BLaER1 treated with 17β-estradiol and CSF1 and Interleukin-3, amounts not matched to agents 10 nM and 100 nM (cell line): Measurements from ENCODE around the gene WDR5.

Source experiments
- H3K27ac ChIP-seq, 11 experiments: shearing (Covaris generic); formaldehyde crosslinking; 2 replicates each; pipeline ENCODE4 v1.8.1; 2022
- H3K27me3 ChIP-seq, 11 experiments: shearing (Covaris generic); formaldehyde crosslinking; 2 replicates each; pipeline ENCODE4 v1.8.1; 2022
- H3K36me3 ChIP-seq, 11 experiments: shearing (Covaris generic); formaldehyde crosslinking; 2 replicates each; pipeline ENCODE4 v1.8.1; 2022
- H3K4me1 ChIP-seq, 10 experiments: shearing (Covaris generic); formaldehyde crosslinking; 2 replicates each; pipeline ENCODE4 v1.8.1; 2022
- H3K4me2 ChIP-seq, 11 experiments: shearing (Covaris generic); formaldehyde crosslinking; 2 replicates each; pipeline ENCODE4 v1.8.1; 2022
- H3K4me3 ChIP-seq, 10 experiments: shearing (Covaris generic); formaldehyde crosslinking; 2 replicates each; pipeline ENCODE4 v1.8.1; 2022
- H3K9ac ChIP-seq, 11 experiments: shearing (Covaris generic); formaldehyde crosslinking; 2 replicates each; pipeline ENCODE4 v1.8.1; 2022
- H3K9me3 ChIP-seq, 11 experiments: shearing (Covaris generic); formaldehyde crosslinking; replicated peaks in 1 of 11; 2 replicates each; pipeline ENCODE4 v1.8.1; 2022
- H4K20me1 ChIP-seq, 11 experiments: shearing (Covaris generic); formaldehyde crosslinking; 2 replicates each; pipeline ENCODE4 v1.8.1; 2022
- Cebpa-rat ChIP-seq, 11 experiments: shearing (Covaris generic); IDR thresholded peaks; 2 replicates each; pipeline ENCODE4 v1.8.1; 2022

The WDR5 gene

GRCh38 chr9:134128727-134129679 is 6.9 kb upstream of the WDR5 start:
- H3K9ac ChIP-seq, result peak overlapping the region in 6 of 11 experiments; percentile 8 to 37 (median 17); a peak in 5 of 22 replicates
- no peak for TF ChIP-seq Cebpa-rat (IDR thresholded peaks at IDR 0.05)
- no peak overlapping the region; a peak in 1 of 20 replicates for H3K4me3 ChIP-seq
- H3K36me3 ChIP-seq, result no peaks in the 10 kb centered on the region
- no peaks in the 10 kb centered on the region for H4K20me1 ChIP-seq
- H3K27ac ChIP-seq, result 0 out of 22 replicates have a peak overlapping the region, but pooled peaks of 2 of the 11 experiments have one; percentile 17 to 20
- H3K27me3 ChIP-seq, result peaks cover 7 to 18% (median 15%) of the 10 kb centered on the region in 11 experiments; a peak in 14 of 22 replicates
- peaks cover 21 to 65% (median 38%) of the 10 kb centered on the region in 10 experiments for H3K4me1 ChIP-seq
- peaks cover 0 to 5% (median 0%) of the 10 kb centered on the region in 11 experiments; a peak in 4 of 22 replicates for H3K9me3 ChIP-seq
- H3K4me2 ChIP-seq, result peak overlapping the region; percentile 46 to 88 (median 82)

GRCh38 chr9:134130503-134131375 is 5.1 kb upstream of the WDR5 start:
- Histone ChIP-seq H3K4me2 (peak overlapping the region in 7 of 11 experiments; percentile 1 to 47 (median 21); a peak in 9 of 22 replicates), H3K9me3 (no peaks in the 10 kb centered on the region), H3K9ac (no peak overlapping the region), H3K27me3 (peaks cover 7 to 18% (median 15%) of the 10 kb centered on the region in 11 experiments; a peak in 14 of 22 replicates), H3K4me1 (peaks cover 30 to 57% (median 47%) of the 10 kb centered on the region in 10 experiments), H3K36me3 (no peaks in the 10 kb centered on the region), H3K4me3 (no peak overlapping the region), H3K27ac (no peak overlapping the region), H4K20me1 (no peaks in the 10 kb centered on the region)
- TF ChIP-seq Cebpa-rat (IDR thresholded peaks at IDR 0.05), result no peak

GRCh38 chr9:134131471-134132207 is 4.2 kb upstream of the WDR5 start:
- Histone ChIP-seq H3K4me2 (peak overlapping the region in 6 of 11 experiments; percentile 1 to 47 (median 21); a peak in 7 of 22 replicates), H3K9me3 (no peaks in the 10 kb centered on the region), H3K9ac (no peak overlapping the region), H4K20me1 (peaks cover 0 to 6% (median 3%) of the 10 kb centered on the region in 11 experiments; a peak in 15 of 22 replicates), H3K4me1 (peaks cover 30 to 51% (median 47%) of the 10 kb centered on the region in 10 experiments), H3K27ac (no peak overlapping the region), H3K4me3 (no peak overlapping the region), H3K27me3 (peaks cover 7 to 18% (median 15%) of the 10 kb centered on the region in 11 experiments; a peak in 14 of 22 replicates), H3K36me3 (no peaks in the 10 kb centered on the region)
- TF ChIP-seq Cebpa-rat (IDR thresholded peaks at IDR 0.05), result no peak

- H4K20me1 ChIP-seq, result peaks cover 0 to 13% (median 10%) of the 10 kb centered on the region in 11 experiments; a peak in 17 of 22 replicates
- no peak overlapping the region for H3K9ac ChIP-seq
- no peaks in the 10 kb centered on the region for H3K9me3 ChIP-seq
- H3K27me3 ChIP-seq, result peaks cover 7 to 18% (median 15%) of the 10 kb centered on the region in 11 experiments; a peak in 14 of 22 replicates
- no peak overlapping the region for H3K4me2 ChIP-seq
- no peak overlapping the region for H3K27ac ChIP-seq
- no peak overlapping the region for H3K4me3 ChIP-seq
- TF ChIP-seq Cebpa-rat (IDR thresholded peaks at IDR 0.05), result no peak
- H3K36me3 ChIP-seq, result peaks cover 0 to 3% (median 0%) of the 10 kb centered on the region in 11 experiments; a peak in 3 of 22 replicates
- H3K4me1 ChIP-seq, result peaks cover 36 to 56% (median 51%) of the 10 kb centered on the region in 10 experiments
Observed at GRCh38 chr9:134132208-134132870, 3.5 kb upstream of the WDR5 start.

- H3K4me1 ChIP-seq, result peaks cover 32 to 48% (median 47%) of the 10 kb centered on the region in 10 experiments
- no peaks in the 10 kb centered on the region for H3K9me3 ChIP-seq
- peaks cover 6 to 29% (median 21%) of the 10 kb centered on the region in 11 experiments for H3K36me3 ChIP-seq
- H3K27me3 ChIP-seq, result no peaks in the 10 kb centered on the region
- H3K27ac ChIP-seq, result peak overlapping the region; percentile 71 to 93 (median 88)
- no peak for TF ChIP-seq Cebpa-rat (IDR thresholded peaks at IDR 0.05)
- H4K20me1 ChIP-seq, result peaks cover 18 to 39% (median 36%) of the 10 kb centered on the region in 11 experiments; a peak in 21 of 22 replicates
- H3K4me3 ChIP-seq, result peak overlapping the region; percentile 92 to 100 (median 98)
- peak overlapping the region; percentile 86 to 98 (median 95) for H3K9ac ChIP-seq
- peak overlapping the region; percentile 87 to 98 (median 96) for H3K4me2 ChIP-seq
Observed at GRCh38 chr9:134134949-134135342, 936 bp upstream of the WDR5 start.

- peak overlapping the region; percentile 86 to 98 (median 95) for H3K9ac ChIP-seq
- H3K9me3 ChIP-seq, result no peaks in the 10 kb centered on the region
- TF ChIP-seq Cebpa-rat (IDR thresholded peaks at IDR 0.05), result no peak
- H3K27ac ChIP-seq, result peak overlapping the region; percentile 56 to 93 (median 88); a peak in 21 of 22 replicates
- H3K27me3 ChIP-seq, result no peaks in the 10 kb centered on the region
- H3K4me2 ChIP-seq, result peak overlapping the region; percentile 86 to 100 (median 98)
- H4K20me1 ChIP-seq, result peaks cover 18 to 53% (median 51%) of the 10 kb centered on the region in 11 experiments; a peak in 21 of 22 replicates
- peak overlapping the region; percentile 92 to 100 (median 98) for H3K4me3 ChIP-seq
- peaks cover 20 to 43% (median 35%) of the 10 kb centered on the region in 11 experiments for H3K36me3 ChIP-seq
- peaks cover 32 to 41% (median 39%) of the 10 kb centered on the region in 10 experiments for H3K4me1 ChIP-seq
Observed at GRCh38 chr9:134136118-134136995, 475 bp downstream of the WDR5 start.

- Histone ChIP-seq H3K27ac (peak overlapping the region; percentile 56 to 93 (median 88); a peak in 20 of 22 replicates), H4K20me1 (peaks cover 18 to 58% (median 53%) of the 10 kb centered on the region in 11 experiments; a peak in 21 of 22 replicates)
Observed at GRCh38 chr9:134136996-134137299, 1.1 kb downstream of the WDR5 start.

More at GRCh38 chr9:134136996-134137299, 1.1 kb downstream of the WDR5 start:
- Histone ChIP-seq H3K9me3 (no peaks in the 10 kb centered on the region), H3K4me1 (peaks cover 32 to 41% (median 38%) of the 10 kb centered on the region in 10 experiments), H3K27me3 (no peaks in the 10 kb centered on the region), H3K36me3 (peaks cover 26 to 49% (median 41%) of the 10 kb centered on the region in 11 experiments), H3K9ac (peak overlapping the region; percentile 86 to 98 (median 95)), H3K4me2 (peak overlapping the region; percentile 86 to 100 (median 98)), H3K4me3 (peak overlapping the region; percentile 92 to 100 (median 98))
- TF ChIP-seq Cebpa-rat (IDR thresholded peaks at IDR 0.05), result no peak
